DND-41 (cell line): ENCODE results near the gene GGT5.
"Not testable (repeated sequence)": the region's sequence is repeated elsewhere in the genome, so short reads cannot be mapped to it uniquely, and the experiment has no call there.

Experiments used
- ATAC-seq: fragments of 200-7000 bp; cut with Tn5 transposase; 3 replicates; pipeline ENCODE4 v1.9.1; 2021; ENCODE audit warnings: low read depth; ENCODE audit not compliant: insufficient read depth
- DNase-seq: peaks from one replicate; pipeline ENCODE4 v3.0.0-alpha.2; 2020
- H2AFZ ChIP-seq: 2 replicates; pipeline ENCODE4 v1.6.0; 2012; ENCODE audit warnings: low read depth, low read length
- H3K27ac ChIP-seq: 2 replicates; pipeline ENCODE4 v1.5.1; 2012; ENCODE audit warnings: low read length, inconsistent platforms
- H3K27me3 ChIP-seq: fragments of 200-600 bp; sonication (generic); 2 replicates; pipeline ENCODE4 v1.6.0; 2012; ENCODE audit warnings: low read length, mild to moderate bottlenecking, inconsistent platforms; ENCODE audit not compliant: insufficient read depth, poor library complexity
- H3K36me3 ChIP-seq: 2 replicates; pipeline ENCODE4 v1.5.1; 2012; ENCODE audit warnings: low read length, inconsistent platforms; ENCODE audit not compliant: insufficient read depth
- H3K4me1 ChIP-seq: 2 replicates; pipeline ENCODE4 v1.5.1; 2012; ENCODE audit warnings: mild to moderate bottlenecking, low read length; ENCODE audit not compliant: insufficient read depth
- H3K4me2 ChIP-seq: 2 replicates; pipeline ENCODE4 v1.6.0; 2012; ENCODE audit warnings: mild to moderate bottlenecking, moderate library complexity, low read length, inconsistent platforms; ENCODE audit not compliant: insufficient read depth
- H3K4me3 ChIP-seq, 2 experiments: fragments of 200-600 bp in 1 of 2; shearing (Covaris generic) in 1 of 2; 2 replicates each; pipeline ENCODE4 v1.5.1; 2012 to 2016; ENCODE audit warnings: inconsistent platforms in 2 of 2, low read length in 2 of 2, mild to moderate bottlenecking in 2 of 2, low read depth in 1 of 2, moderate library complexity in 1 of 2
- H3K79me2 ChIP-seq: 2 replicates; pipeline ENCODE4 v1.6.0; 2012; ENCODE audit warnings: low read length, inconsistent platforms; ENCODE audit not compliant: insufficient read depth
- H3K9ac ChIP-seq: 2 replicates; pipeline ENCODE4 v1.6.0; 2012; ENCODE audit warnings: low read depth, mild to moderate bottlenecking, inconsistent platforms, low read length, moderate library complexity
- H3K9me3 ChIP-seq: 2 replicates; pipeline ENCODE4 v1.5.1; 2012; ENCODE audit warnings: low read length, moderate library complexity, mild to moderate bottlenecking, inconsistent platforms; ENCODE audit not compliant: insufficient read depth, severe bottlenecking
- H4K20me1 ChIP-seq: 2 replicates; pipeline ENCODE4 v1.6.0; 2012; ENCODE audit warnings: low read length; ENCODE audit not compliant: insufficient read depth
- CTCF ChIP-seq: IDR thresholded peaks from 2 replicates; pipeline ENCODE4 v1.5.1; 2012; ENCODE audit warnings: borderline replicate concordance, low read length, moderate library complexity, mild to moderate bottlenecking; ENCODE audit not compliant: poor library complexity, severe bottlenecking; ENCODE audit errors: extremely low read depth
- EZH2 ChIP-seq: IDR thresholded peaks from 3 replicates; pipeline ENCODE4 v1.6.1; 2012; ENCODE audit warnings: borderline replicate concordance, low read depth, mild to moderate bottlenecking, moderate library complexity, low read length, inconsistent platforms; ENCODE audit not compliant: severe bottlenecking

The GGT5 gene

GRCh38 chr22:24289741-24290163 is 44.9 kb upstream of the GGT5 start:
- H3K27me3 ChIP-seq: no peaks in the 10 kb centered on the region
- H3K4me3 ChIP-seq: no peak overlapping the region
- no peak overlapping the region for H3K4me2 ChIP-seq
- peaks cover 15% of the 10 kb centered on the region for H3K4me1 ChIP-seq
- no peaks in the 10 kb centered on the region for H3K36me3 ChIP-seq
- ATAC-seq (no peak), DNase-seq (no peak)
- no peaks in the 10 kb centered on the region for H3K9me3 ChIP-seq
- peaks cover 52% of the 10 kb centered on the region for H4K20me1 ChIP-seq
- H3K79me2 ChIP-seq: peaks cover 87% of the 10 kb centered on the region
- no peak overlapping the region for H3K9ac ChIP-seq
- H2AFZ ChIP-seq: no peak overlapping the region
- no peak overlapping the region for H3K27ac ChIP-seq
- TF ChIP-seq CTCF (no peak), EZH2 (no peak)

- Histone ChIP-seq H3K4me1 (peaks cover 20% of the 10 kb centered on the region), H3K79me2 (peaks cover 87% of the 10 kb centered on the region), H4K20me1 (peaks cover 54% of the 10 kb centered on the region), H2AFZ (no peak overlapping the region), H3K9me3 (no peaks in the 10 kb centered on the region), H3K36me3 (no peaks in the 10 kb centered on the region), H3K4me2 (no peak overlapping the region), H3K4me3 (no peak overlapping the region), H3K27me3 (no peaks in the 10 kb centered on the region), H3K27ac (no peak overlapping the region), H3K9ac (no peak overlapping the region)
- ATAC-seq (no peak), DNase-seq (no peak)
- TF ChIP-seq EZH2 (no peak), CTCF (no peak)
Observed at GRCh38 chr22:24289114-24289513, 44.2 kb upstream of the GGT5 start.

- H3K27me3 ChIP-seq, H3K9me3 ChIP-seq, H3K4me2 ChIP-seq, ATAC-seq, H3K36me3 ChIP-seq, DNase-seq, H3K4me3 ChIP-seq, H3K27ac ChIP-seq, H2AFZ ChIP-seq, H3K9ac ChIP-seq: not testable (repeated sequence)
- Histone ChIP-seq H3K4me1 (peaks cover 31% of the 10 kb centered on the region), H4K20me1 (peaks cover 65% of the 10 kb centered on the region), H3K79me2 (peaks cover 94% of the 10 kb centered on the region)
Observed at GRCh38 chr22:24287801-24288200, 42.9 kb upstream of the GGT5 start.

GRCh38 chr22:24287212-24287611 is 42.3 kb upstream of the GGT5 start:
- H3K4me3 ChIP-seq, H3K9me3 ChIP-seq, ATAC-seq, DNase-seq, H3K27ac ChIP-seq, H3K36me3 ChIP-seq, H2AFZ ChIP-seq, H3K9ac ChIP-seq, H3K4me2 ChIP-seq, H3K27me3 ChIP-seq: not testable (repeated sequence)
- H4K20me1 ChIP-seq: peaks cover 66% of the 10 kb centered on the region
- peaks cover 94% of the 10 kb centered on the region for H3K79me2 ChIP-seq
- H3K4me1 ChIP-seq: peaks cover 32% of the 10 kb centered on the region
